A172 (cell line): Measurements from ENCODE around the gene HSPA5. TPM values are rescaled to one million over a fixed set of nuclear protein-coding genes. Genes with fewer than 3 reads are reported as not detected.

ENCODE experiments used
- DNase-seq: peaks from one replicate; pipeline ENCODE4 v3.0.0-alpha.2; 2015; ENCODE audit warnings: low spot score
- total RNA-seq: library from RNA; depleted of rRNA; stranded (reverse); fragments of >200 nt; shearing (Covaris generic); gene quantifications from 2 replicates; pipeline ENCODE4 v1.2.3, GENCODE V29; 2014; rRNA removed

The HSPA5 gene
- total RNA-seq, 1 experiment from 2014 or later, result 93.5 TPM

DNA sequence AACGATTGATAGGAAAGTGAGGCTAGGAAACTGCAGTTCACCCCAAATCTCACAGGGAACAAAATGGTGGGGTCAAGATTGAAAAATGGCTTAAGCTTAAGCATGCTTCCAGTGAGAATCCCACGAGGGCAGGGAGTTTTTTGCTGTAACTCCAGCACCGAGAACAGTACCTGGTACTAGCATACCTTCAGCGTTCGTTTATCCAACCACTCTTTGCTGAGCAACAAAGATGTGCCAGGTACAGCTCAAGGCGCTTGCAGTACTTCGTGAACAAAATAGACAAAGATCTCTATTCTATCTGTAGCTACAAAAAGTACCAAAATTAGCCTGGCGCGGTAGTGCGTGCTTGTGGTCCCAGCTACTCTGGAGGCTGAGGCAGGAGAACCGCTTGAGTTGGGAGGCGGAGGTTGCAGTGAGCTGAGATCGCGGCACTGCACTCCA is 50.8 kb downstream of the HSPA5 start:
- DNase-seq, result no peak

GRCh38 chr9:125189361-125190289 is 51.5 kb downstream of the HSPA5 start, which contains the start of gene PPP6C:
TSS of gene PPP6C (minus strand) at chr9:125189803. CDS start at chr9:125189718, 85 bp downstream.
- peak; percentile 91 for DNase-seq

- no peak for DNase-seq
Measured at GRCh38 chr9:125189011-125189360, 52.2 kb downstream of the HSPA5 start.

Other genes with a start within 250 kb of the HSPA5 start
- gene SCAI, start 97.8 kb downstream of the HSPA5 start, total RNA-seq, result 6.4 and 10.1 TPM in 2 replicates
- gene PPP6C, start 51.5 kb downstream of the HSPA5 start, total RNA-seq, result 86.9 and 92.2 TPM in 2 replicates
- 32.2 and 41.7 TPM in 2 replicates for gene RABEPK, start 40.8 kb downstream of the HSPA5 start, total RNA-seq
- 46.3 and 58.8 TPM in 2 replicates for gene GAPVD1, start 20.5 kb upstream of the HSPA5 start, total RNA-seq